Measurements from ENCODE around the gene NR1I2.

DNA sequence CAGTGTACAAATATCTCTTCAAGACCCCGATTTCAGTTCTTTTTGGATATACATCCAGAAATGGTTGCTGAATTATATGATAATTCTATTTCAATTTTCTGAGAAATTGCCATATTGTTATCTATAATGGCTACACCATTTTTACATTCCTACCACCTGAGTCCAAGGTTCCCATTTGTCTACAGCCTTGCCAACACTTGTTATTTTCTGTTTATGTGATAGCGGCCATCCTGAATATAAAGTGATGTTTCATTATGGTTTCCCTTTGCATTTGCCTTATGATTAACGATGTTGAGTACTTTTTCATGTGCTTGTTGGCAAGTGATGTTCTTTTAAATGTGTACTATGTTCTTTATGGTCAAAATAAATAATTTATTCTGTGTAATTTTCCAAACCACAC, 8.5 kb downstream of the NR1I2 start:
- no peak for TF ChIP-seq CTCF (conservative IDR thresholded peaks at IDR 0.05 in 1 of 2, IDR thresholded peaks at IDR 0.05 in 1 of 2; ENCODE audit: low read depth in 1 of 2, low read length in 2 of 2)
- no peak for TF ChIP-seq EZH2 (IDR thresholded peaks at IDR 0.05; ENCODE audit: low read length, missing control alignments)

Data from fibroblast of lung (primary cell).